ENCODE data around the gene HDHD3.
"Not testable (repeated sequence)": the region's sequence is repeated elsewhere in the genome, so short reads cannot be mapped to it uniquely, and the experiment has no call there.

The HDHD3 gene, protein sequence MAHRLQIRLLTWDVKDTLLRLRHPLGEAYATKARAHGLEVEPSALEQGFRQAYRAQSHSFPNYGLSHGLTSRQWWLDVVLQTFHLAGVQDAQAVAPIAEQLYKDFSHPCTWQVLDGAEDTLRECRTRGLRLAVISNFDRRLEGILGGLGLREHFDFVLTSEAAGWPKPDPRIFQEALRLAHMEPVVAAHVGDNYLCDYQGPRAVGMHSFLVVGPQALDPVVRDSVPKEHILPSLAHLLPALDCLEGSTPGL

DNA sequence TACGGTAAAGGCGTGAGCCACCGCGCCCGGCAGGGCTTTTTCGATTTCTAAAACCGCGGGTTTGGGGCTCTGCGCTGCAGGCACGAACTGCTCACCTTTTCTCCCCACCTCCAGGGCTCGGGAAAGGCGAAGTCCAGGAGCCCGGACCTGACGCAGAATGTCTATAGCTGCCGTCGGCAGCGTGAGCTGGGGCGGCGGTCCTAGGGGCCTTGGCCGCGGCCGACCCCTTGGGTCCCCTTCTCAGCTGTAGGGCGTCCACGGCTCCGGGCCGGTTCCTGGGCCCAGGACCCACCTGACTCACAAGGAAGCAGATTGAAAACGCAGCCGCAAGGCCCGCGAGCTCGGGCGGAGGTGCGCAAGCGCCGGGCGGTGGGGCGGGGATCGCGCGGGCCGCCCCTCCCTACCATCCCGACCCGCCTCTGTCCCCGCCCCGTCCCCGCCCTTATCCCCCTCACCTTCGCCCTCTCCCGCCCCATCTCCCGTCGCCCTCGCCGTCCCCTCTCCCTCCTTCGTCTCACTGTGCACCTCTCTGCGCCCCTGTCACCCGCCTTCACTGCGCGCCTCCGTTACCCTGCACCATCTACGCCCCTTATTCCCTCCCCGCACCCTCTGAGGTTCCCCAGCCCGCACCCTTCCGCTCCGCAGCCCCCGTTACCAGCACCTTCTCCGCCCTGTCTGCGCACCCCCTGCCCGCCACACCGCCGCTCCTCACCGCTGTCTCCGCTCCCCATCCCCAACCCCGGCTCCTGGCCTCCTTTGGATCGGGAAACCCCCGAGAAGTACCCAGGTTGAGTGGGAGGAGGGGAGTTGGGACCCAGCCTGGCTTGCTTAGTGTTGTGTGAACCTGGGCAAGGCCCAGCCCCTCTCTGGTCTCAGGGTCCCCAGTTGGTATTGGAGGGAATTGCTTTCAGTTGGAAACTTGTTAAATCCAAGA, at the start of gene HDHD3:
HDHD3 (minus strand) TSS at position 353 of the 934 bp plus-strand sequence. CDS start 2,632 bp downstream, outside the sequence.
- DNase-seq (ENCODE audit: low spot score): peak; percentile 82

DNA sequence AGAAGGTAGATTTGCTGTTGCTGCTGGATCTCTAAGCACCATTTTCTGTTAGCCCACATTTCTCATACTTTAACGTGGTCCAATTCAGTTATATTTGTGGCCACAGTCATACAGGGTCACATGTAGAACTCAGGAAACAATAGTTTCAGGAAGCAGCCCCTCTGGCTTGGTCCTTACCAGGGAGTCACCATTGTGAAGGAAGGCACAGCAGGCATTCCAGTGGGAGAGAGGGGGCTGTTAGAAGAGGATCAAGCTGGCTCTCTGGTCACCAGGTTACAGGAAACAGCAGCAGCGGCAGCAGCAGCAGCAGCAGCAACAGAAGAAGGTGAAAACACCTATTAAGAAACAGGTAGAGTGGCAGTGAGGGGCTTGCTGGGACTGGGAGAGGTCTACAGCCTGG, 48.3 kb upstream of the HDHD3 start:
- no peak for DNase-seq (ENCODE audit: low spot score)

DNA sequence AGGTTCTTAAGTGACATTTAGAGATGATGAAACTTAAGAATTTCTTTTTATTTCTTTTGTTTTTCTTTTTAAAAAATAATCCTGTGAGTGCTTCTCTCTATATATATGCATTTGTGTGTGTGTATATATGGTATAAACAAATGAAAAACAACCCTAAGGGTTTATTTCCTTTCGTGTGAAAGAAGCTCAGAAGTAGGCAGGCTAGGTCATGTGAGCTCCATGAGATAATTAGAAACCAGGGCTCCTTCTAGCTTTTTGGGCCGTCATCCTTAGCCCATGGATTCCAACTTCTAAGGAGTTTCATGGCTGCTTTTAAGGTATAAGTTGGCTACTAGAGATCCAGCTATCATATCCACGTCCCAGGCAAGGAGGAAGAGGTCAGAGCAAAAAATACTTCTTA, 44.9 kb upstream of the HDHD3 start:
- DNase-seq (ENCODE audit: low spot score): no peak

DNA sequence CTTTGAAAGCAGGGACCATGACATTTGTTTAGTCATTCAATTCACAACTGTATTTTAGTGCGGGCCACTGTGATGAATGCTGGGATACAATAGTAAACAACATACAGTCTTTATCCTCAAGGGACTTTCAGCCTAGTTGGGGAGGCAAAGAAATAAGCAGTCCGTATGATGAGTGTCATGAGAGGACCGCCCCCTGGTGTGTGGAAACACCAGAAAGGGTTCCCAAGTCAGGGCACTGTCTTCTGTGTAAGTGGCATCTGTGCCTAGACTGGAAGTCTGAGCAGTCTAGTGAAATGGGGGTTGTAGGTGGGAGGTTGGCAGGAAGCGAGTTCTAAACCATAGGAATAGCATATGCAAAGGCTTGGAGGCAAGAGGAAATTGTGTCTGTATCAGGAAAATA, 40.6 kb upstream of the HDHD3 start:
- DNase-seq (ENCODE audit: low spot score): no peak

DNA sequence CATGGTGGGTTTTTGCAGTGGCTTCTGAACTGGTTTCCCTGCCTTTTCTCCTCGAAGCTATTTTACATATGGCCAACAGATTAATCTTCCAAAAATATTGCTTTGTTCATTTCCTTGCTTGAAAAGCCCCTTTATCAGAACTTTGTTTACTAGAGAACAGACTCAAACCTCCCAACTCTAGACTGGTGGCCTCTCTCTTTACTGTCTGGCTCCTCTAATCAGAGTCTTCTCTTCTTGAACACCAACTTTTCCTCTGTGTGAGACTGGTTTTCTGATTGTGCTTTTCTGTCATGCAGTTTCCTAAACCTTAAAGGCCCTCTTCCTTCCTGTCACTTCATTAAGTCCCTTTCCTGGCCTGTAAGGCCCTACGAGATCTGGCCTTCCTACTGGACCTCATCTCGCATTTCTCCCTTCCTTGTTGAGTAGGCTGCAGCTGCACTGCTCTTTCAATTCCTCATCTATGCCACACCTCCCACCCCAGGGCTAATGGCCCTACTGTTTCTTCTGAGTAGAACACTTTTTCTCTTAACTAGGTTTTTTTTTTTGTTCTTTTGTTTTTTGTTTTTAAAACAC, 39.4 kb upstream of the HDHD3 start:
- no peak for DNase-seq (ENCODE audit: low spot score)

DNA sequence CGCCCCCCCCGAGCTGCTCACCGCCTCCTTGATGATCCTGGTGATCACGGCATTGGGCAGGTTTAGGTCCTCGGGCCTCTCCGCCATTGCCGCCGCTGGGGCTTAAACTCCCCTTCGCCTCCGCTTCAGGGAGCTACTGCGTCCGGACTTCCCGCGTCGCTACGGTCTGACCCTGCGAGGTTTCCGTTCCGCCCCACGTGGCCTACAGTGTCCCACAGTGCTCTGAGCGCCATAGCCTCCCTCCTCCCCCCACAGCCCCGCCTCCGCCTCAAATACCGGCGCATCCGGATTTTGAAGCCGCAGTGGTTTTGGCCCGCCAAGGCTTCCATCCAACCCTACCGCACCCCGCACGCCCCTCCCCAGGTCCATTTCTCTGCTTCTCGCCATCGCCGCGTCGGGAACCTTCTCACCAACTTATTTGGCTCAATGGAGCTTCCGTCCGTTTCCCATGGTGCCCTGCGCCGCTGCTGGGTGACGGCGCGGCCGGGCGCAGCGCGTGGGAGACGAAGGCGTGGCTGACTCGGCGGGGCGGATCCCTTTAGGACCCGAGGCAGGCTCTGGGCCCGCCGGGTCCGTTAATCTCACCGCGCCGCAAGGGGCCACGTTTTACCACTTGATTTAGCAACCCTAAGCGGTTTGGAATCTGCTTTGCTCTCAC, 33.5 kb upstream of the HDHD3 start, which contains the start of the genes C9orf43 and POLE3:
C9orf43 (plus strand) TSS at position 541 of the 658 bp plus-strand sequence. CDS start 2,747 bp downstream, outside the sequence.
POLE3 (minus strand) TSS at position 469 of the 658 bp plus-strand sequence; CDS start at position 87, 382 bp downstream.
- DNase-seq (ENCODE audit: low spot score): peak; percentile 96

DNA sequence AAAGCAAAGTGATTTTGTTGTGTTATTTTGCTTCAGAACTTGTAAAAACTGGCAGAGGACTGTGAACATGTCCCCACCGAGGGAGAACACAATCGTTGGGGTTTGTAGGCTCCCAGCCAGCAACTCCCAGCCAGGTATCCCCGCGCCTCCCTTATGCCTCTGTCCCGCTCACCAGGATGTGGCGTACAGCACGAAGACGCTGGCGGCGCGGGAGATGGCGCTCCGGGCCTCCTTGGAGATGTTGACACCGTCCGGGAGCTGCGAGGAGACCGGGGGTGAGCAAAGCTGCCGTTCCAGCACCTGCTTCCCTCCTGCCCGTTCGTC, 33.1 kb upstream of the HDHD3 start:
- no peak for DNase-seq (ENCODE audit: low spot score)

DNA sequence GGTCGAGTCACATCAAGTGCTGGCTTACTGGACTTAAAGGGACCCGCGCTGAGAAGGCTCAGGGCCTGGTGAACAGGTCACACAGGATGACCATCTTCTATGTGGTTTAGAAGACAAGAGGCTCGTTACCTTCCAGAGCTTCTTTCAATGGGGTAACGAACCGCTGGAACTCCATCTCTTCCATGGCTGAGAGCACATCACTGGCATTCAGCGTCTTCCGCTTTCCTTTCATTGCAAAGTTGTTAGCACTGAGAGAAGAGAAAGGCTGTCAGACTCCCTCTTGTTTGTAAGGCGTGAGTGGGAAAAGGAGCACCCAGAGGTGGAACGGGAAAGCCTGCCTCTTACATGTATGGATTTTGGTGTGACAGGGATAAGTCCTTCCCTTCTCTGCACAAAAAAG, 32.7 kb upstream of the HDHD3 start:
- DNase-seq (ENCODE audit: low spot score): no peak

DNA sequence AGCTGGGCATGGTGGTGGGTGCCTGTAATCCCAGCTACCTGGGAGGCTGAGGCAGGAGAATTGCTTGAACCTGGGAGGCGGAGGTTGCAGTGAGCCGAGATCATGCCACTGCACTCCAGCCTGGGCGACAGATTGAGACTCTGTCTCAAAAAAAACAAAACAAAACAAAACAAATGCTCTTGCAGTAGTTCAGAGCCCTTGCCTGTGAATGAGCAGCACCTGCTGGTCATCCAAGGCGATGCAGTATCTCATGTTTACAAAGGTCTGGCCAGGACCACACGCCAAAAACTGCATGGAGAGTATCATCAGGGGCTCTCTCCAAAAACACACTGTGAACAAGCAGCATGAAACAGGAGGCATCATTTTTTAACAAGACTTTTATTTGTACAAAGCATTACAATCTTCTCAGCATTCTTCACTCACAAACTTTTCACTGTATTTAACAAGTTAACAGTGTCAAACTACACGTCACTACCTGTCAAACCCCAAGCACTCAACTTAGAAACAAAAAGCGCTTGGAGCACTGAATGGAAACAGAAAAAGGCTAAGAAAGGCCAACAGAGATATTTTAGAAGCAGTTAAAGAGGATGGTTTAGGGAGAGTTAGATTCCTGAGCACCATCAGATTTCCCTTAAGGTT, 30.2 kb upstream of the HDHD3 start:
- DNase-seq (ENCODE audit: low spot score): not testable (repeated sequence)

DNA sequence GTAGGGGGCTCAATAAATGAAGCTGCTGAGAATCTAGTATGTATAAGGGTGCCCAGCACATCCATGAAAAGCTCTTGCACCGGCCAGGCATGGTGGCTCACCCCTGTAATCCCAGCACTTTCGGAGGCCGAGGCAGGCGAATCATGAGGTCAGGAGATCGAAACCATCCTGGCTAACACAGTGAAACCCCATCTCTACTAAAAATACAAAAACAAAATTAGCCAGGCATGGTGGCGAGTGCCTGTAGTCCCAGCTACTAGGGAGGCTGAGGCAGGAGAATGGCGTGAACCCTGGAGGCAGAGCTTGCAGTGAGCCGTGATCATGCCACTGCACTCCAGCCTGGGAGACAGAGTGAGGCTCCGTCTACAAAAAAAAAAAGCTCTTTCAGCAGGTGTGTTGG, 29.6 kb upstream of the HDHD3 start:
- DNase-seq (ENCODE audit: low spot score): not testable (repeated sequence)

DNA sequence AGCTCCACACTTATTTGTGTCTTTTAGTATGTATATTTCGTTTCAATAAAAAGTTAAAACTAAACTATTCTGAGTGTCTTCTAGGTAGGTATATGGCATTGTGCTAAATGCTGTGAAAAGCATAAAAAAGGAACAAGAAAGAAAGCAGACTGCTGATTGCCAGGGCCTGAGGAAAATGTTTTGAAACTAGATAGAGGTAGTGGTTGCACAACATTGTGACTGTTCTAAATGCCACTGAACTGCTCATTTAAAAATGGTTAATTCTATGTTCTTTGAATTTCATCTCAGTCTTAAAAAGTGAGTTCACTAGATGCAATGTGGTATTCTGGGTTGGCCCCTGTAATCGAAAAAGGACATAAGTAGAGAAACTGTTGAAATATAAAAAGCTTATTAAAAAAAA, 26.9 kb upstream of the HDHD3 start:
- DNase-seq (ENCODE audit: low spot score): no peak

DNA sequence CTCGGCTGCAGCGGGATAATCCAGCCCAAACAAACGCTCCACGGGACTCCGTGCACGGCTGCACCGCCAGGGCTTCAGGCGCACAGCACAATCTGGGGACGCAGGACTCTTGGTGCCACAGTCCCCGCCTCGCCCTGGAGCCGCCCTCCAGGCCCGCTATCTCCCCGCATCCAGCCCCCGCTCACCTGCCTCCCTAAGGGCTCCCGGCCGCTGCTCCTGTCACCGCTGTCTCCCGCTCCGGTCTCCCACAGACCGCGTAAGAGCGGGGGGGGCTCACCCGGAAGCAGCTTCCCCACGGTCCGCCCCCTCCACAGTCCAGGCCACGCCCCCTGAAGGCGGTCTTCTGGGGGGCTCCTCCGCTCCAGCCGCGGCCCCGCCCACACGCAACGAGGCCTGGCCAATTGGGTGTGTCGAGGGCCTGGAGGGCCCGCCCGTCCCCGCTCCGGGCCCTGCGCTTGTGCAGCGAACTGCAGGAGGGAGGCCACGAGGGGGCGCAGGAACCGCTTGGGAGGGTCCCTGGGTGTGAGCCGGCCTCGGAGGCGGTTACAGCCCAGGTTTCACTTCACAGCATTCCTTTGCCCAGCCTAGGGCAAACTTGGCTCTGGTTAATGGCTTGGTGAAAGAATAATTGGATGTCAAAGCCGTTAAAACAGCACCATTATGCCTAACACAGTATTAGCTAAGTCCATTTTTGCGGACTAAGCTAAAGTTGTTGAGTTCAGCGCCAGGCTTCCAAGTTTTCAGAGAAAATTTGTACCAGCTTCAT, 24.4 kb upstream of the HDHD3 start, which contains the start of gene ALAD:
ALAD (minus strand) TSS at position 258 of the 766 bp plus-strand sequence. CDS start 7,725 bp downstream, outside the sequence.
- DNase-seq (ENCODE audit: low spot score): peak; percentile 99

DNA sequence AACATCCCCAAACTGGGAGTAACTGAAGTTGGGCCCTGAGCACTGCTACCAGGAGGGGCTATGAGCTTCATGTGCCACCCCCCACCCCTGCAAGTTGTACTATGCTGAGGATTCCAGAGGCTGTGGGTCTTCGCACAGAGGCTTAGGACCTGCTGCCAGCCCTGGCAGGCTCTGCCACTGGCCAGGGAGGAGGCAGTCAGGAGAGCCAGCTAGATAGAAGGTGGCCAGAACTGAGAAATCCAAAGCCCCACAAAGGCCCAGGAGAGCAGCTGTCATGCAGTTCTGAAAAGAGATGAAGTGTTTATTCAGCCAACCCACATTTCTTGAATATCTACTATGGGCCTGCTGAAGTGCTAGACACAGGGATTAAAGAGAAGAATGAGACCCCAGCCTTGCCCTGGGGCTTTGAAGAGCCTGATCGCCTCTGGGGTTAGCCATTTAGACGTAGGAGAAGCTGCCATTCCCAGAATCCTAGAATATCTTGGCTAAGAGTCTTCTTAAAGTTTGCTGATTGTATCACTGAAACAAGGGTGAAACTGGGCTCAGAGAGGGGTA, 22.9 kb upstream of the HDHD3 start:
- DNase-seq (ENCODE audit: low spot score): no peak

DNA sequence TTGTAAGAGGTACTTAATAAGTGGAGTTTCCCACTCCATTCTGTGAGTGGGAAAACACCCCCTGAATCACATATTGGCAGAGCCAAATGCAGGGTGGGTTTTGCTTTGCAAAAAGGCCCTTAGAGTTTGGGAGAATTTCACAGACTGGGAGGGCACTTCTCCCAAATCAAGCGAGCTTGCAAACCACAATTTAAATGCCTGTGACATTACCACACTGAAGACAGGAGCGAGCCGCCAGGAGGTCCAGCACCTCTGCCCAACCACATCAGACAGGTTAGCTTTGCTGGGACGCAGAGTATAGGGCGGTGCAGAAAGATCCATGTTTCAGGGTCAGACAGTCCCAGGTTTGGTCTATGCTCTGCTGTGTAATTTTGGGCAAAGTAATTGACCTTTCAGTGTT, 22.0 kb upstream of the HDHD3 start:
- no peak for DNase-seq (ENCODE audit: low spot score)

DNA sequence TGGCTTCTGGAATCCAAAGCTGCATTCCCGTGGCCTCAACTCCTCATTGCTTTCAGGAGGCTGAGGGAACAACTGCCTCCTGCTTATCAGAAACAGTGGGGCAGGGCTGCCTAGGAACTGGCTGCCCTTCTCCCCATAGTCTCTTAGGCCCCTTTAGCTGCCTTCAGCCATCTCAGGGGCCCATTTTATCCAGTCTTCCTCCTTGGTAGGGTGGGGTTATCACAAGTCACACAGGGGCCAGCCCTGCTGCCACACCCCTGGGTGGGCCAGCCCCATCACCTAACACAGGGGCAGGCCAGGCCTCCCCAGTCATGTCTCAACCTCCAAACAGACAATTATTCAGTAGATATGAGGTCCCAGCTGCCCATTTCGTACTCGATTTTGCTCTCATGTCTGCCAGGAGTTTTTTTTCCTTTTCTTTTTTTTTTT, 20.4 kb upstream of the HDHD3 start:
- no peak for DNase-seq (ENCODE audit: low spot score)

DNA sequence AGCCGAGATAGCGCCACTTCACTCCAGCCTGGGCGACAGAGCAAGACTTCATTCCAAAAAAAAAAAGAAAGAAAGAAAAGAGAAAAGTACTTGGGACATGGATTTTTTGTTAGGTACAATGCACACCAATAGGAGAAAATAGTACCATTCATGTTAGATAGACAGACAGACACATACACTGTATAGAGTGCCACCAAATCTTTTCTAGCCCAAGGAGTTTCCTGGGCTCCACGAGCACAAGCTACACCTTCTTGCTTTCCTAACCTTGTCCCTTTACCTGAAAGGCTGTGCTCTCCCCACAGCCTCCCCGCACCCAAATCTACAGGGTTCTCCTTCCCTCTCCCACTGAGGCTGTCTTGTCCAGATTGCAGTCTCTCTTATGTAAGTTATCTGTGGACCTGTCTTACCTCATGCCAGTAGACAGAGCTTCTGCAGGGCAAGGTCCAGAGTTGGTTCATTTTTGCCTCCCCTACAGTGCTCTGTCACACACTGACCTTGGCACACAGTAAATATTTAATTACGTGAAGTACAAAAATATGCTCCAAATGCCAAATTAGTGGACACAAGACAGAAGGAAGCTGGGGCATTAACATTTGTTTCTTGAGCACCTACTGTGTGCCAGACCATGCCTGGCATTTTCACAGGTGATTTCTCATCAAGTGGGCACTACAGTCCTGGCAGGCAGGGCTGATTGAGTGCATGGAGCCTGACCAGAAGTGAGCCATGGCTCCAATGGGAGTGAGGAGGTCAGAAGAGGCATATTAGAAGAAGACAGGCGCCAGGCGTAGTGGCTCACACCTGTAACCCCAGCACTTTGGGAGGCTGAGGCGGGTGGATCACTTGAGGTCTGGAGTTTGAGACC, 18.4 kb upstream of the HDHD3 start:
- DNase-seq (ENCODE audit: low spot score): no peak

DNA sequence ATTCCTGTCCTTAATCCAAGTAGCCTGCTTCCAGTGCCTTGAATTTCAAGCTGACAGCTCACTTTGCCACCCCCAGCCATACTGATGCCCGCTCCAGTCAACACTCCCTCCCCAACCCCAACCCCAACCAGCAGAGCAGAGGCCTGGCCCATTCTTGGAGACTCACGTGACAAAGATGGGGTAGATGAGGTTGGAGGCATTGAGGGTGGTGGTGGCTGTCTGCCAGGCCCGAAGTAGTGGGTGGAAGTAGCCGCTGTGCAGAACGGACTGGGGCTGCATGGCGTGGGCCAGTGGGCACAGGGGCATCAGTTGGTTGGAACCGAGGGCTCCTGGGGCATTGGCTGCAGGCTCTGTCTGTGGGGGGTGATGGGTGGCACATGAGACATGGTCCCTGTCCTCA, 16.5 kb upstream of the HDHD3 start:
- no peak for DNase-seq (ENCODE audit: low spot score)

DNA sequence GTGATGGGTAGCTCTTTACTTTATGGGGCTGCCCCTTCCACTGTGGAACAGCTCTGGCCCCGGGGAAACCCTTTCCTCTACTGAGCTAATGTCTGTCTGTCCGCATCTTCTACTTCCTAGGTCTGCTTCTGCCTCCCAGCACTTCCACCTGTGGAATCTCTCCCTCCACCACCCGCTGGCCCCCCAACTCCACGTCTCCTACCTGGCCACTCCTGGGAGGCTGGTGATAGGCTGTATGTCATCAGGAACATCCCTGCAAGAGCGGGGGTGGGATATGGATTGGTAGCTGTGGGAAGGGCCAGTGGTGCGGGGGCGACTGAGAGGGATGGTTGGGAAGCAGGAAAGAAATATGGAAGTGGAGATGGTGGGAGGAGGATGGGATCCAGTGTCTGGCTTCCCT, 15.1 kb upstream of the HDHD3 start:
- DNase-seq (ENCODE audit: low spot score): no peak

DNA sequence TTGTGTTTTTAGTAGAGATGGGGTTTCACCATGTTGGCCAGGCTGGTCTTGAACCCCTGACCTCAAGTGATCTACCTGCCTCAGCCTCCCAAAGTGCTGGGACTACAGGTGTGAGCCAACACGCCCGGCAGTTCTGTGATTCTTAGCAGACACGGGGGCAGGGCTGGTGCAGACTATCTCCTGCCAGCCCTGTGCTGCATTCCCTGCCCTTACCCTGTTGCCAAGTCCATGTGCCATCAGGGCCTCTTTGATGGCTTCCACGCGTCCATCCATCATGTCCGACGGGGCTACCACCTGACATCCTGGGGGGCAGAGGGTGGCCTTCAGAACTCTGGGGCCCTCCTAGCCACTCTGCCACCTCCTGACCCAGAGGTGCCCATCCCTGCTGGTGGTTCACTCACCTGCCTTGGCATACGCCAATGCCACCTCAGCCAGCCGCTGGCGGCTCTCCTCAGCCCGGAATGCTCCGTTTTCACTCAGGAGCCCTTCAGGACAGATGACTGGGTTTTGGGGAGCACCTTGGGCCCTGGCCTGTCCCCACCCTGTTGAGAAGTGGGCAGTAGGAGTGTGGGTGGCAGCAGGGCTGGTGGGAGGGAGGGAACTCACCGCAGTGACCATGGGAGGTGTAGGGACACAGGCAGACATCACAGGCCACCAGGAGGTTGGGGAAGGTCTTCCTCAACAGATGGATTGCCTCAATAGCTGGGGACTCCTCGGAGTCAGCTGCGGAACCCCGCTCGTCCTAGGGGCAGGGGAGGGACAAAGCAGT, 13.6 kb upstream of the HDHD3 start:
- no peak for DNase-seq (ENCODE audit: low spot score)

Data from left forelimb (tissue), 1 donor.